Right cardiac atrium (tissue), 5 donors: ENCODE data around the gene GRIN3B. TPM values are rescaled to one million over a fixed set of nuclear protein-coding genes. Genes with fewer than 3 reads are reported as not detected.

Experiments
- ATAC-seq, 2 donors: fragments of 200-7000 bp; cut with Tn5 transposase; one replicate each; pipeline versions ENCODE4 v1.8.0 to v1.9.1; 2020; ENCODE audit warnings: moderate library complexity in 2 of 2, mild to moderate bottlenecking in 1 of 2
- DNase-seq, 3 donors: peaks; one replicate each; pipeline ENCODE4 v3.0.0-alpha.2; 2020
- H3K27ac ChIP-seq: one replicate; pipeline ENCODE4 v1.5.1; 2013; ENCODE audit warnings: mild to moderate bottlenecking, low read length, control low read depth, moderate library complexity
- H3K27me3 ChIP-seq: one replicate; pipeline ENCODE4 v1.6.1; 2013; ENCODE audit not compliant: control insufficient read depth, insufficient read depth
- H3K4me1 ChIP-seq: one replicate; pipeline ENCODE4 v1.6.1; 2013; ENCODE audit warnings: low read length; ENCODE audit not compliant: control insufficient read depth, insufficient read depth
- H3K4me3 ChIP-seq: one replicate; pipeline ENCODE4 v1.5.1; 2013; ENCODE audit warnings: low read length, control low read depth
- H3K9me3 ChIP-seq: one replicate; pipeline ENCODE4 v1.6.1; 2013; ENCODE audit warnings: low read length; ENCODE audit not compliant: control insufficient read depth
- WGBS: extraction: QIAGEN DNeasy Blood & Tissue Kit; methylation state at CpG from one replicate; pipeline ENCODE4 v1.1.7; 2013; 5-methylcytosine and 5-hydroxymethylcytosine counted together
- intact Hi-C, 4 donors: fragments of 100-400 bp; cut with DNase I; formaldehyde crosslinking; loops; one replicate each; pipeline versions ENCODE4 v1.11.0 to v1.14.0; 2022 to 2023
- polyA plus RNA-seq: library from polyadenylated mRNA; stranded (reverse); fragments of 200-250 nt; gene quantifications from one replicate; pipeline ENCODE4 v1.2.3, GENCODE V29; 2013
- total RNA-seq, 4 donors: library from RNA; stranded (reverse); fragmentation: NEBNext Ultra II Directional; extraction: Animal tissue kit (Norgen Biotek cat#: 25700); gene quantifications; one replicate each; pipeline ENCODE4 v1.2.1, GENCODE V29; 2021
- donor health status: healthy with polysubstance abuse.
- donor health status: DM: no; HTN: yes; CAD: no.
- donor health status: DM: no; HTN: no; CAD: no.
- donor health status: DM: no; HTN: yes; CAD: no; lungs with severe emphysema.
- donor health status: DM: yes; HTN: yes; CAD: no.

GRIN3B gene
- total and polyA plus RNA-seq, 5 donors: 0.06 TPM; not detected in 4

DNA sequence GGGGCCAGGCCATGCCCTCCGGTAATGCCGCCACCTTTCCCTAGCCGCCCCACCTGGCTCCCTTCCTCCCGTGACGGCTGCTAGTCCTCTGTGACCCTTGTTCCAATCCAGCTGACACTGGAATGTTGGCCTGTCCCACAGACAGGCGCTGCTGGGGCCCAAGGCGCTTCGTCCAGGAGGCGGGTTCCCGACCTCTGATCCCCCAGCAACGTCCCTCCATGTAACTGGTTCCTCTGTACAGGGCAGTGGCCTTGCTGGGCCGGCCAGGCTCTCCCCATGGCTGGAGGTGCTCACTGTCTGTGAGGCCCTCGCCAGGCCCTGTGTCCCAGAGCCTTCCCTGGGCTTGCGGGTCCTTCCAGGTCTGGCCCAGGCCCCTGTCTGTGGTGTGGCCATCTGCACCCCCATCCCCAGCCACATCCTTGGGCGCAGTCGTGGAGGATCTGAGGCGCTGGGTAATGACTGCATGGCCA lies 6.8 kb upstream of the GRIN3B start:
- ATAC-seq (no peak), DNase-seq (peak in 1 of 3 donors; percentile 29)
- no peaks in the 10 kb centered on the region for H3K9me3 ChIP-seq
- intact Hi-C loops: no loop called here
- H3K27ac ChIP-seq: no peak overlapping the region
- no peak overlapping the region for H3K4me3 ChIP-seq
- WGBS: 88% methylated on average over 17 of the region's 17 CpGs
- H3K27me3 ChIP-seq: no peaks in the 10 kb centered on the region
- no peaks in the 10 kb centered on the region for H3K4me1 ChIP-seq

DNA sequence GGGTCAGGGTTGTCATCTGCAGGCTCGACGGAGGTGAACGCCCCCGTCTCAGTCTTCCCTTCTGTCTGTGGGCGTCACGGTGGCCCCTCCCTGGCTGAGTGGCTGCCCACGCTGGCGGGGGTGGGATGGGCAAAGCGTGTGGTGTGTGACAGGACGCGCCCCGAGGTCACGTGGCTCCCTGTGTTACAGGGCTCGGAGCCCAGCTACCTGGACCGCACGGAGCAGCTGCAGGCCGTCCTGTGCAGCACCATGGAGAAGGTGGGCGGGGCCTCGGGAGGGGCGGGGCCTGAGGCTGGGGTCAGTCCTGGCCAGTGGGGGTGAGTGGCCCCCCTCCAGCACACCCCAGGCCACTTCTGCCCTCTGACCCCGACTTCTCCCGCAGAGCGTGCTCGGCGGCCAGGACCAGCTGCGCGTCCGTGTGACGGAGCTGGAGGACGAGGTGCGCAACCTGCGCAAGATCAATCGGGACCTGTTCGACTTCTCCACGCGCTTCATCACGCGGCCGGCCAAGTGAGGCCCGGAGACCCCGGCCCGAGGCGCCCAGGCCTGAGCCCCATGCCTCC lies 6.3 kb upstream of the GRIN3B start:
- Histone ChIP-seq H3K4me1 (no peaks in the 10 kb centered on the region), H3K27ac (no peak overlapping the region), H3K27me3 (no peaks in the 10 kb centered on the region), H3K9me3 (no peaks in the 10 kb centered on the region), H3K4me3 (no peak overlapping the region)
- 90% methylated on average over 43 of the region's 43 CpGs for WGBS
- peak in 2 of 3 donors; percentile 58 to 61 for DNase-seq
- intact Hi-C loops: no loop called here
- no peak for ATAC-seq

DNA sequence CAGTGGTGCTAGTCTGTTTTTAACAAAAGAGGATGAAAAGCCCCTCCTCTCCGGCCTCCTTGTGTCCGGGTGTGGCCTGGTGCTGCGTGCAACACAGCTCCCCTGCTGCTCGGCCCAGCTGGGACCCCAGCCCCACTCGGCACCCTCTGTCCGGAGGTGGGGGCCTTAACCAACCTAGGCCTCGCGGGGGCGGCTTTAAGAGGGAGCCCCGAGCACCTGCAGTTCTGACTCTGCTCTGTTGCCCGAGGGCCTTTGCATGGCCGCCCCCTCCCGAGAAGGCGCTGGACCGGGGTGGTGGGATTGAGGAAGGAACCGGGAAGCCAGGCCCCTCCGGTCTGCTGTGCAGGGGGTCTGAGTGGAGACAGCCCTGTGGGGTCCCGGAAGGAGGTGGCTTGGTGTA lies 5.7 kb upstream of the GRIN3B start:
- no peaks in the 10 kb centered on the region for H3K27me3 ChIP-seq
- 95% methylated on average over 18 of the region's 18 CpGs for WGBS
- no peaks in the 10 kb centered on the region for H3K4me1 ChIP-seq

DNA sequence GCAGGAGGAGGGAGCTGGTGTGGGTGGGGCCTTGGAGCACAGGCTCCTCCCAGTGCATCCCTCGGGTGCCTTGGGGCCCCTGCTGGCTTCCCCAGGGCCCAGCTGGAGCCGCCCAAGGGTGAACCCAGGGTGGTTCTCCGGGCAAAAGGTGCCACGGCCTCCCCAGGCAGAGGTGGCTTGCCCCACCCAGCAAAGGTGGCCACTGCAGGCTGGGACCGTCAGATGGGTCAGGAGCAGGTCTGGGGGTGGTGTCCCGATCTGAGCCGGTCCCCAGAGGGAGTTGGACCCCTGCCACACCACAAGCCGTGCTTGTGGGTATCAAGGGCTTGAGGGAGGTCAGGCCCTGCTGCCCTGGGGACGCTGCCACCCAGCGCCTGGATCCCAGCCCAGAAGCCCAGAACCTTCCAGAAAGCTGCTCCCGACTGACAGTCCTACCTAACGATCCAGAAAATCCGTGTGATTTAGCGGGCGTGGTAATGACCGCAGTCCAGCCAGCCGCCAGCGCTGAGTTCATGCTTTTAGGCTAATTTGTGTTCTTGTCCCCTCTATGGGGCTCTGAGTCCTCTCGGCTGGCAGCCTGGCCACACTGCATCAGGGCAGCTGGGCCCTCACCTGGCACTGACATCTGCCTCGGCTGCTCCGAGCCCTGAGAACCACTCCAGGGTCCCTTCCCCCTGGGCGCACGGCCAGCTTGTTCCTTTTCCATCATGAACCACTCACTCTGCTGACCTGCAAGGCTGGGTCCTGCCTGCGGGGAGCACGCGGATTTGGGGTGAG lies 5.0 kb upstream of the GRIN3B start:
- DNase-seq (peak in 2 of 3 donors; percentile 35 to 59), ATAC-seq (no peak)
- Histone ChIP-seq H3K4me3 (no peak overlapping the region), H3K9me3 (no peaks in the 10 kb centered on the region), H3K4me1 (no peaks in the 10 kb centered on the region), H3K27ac (no peak overlapping the region), H3K27me3 (no peaks in the 10 kb centered on the region)
- WGBS: 76% methylated on average over 26 of the region's 26 CpGs
- intact Hi-C loops: no loop called here

More for the DNA sequence above, 5.7 kb upstream of the GRIN3B start:
- no peaks in the 10 kb centered on the region for H3K9me3 ChIP-seq
- intact Hi-C loops: no loop called here
- H3K27ac ChIP-seq: no peak overlapping the region
- peak in 2 of 3 donors; percentile 43 to 53 for DNase-seq
- ATAC-seq: no peak
- no peak overlapping the region for H3K4me3 ChIP-seq

DNA sequence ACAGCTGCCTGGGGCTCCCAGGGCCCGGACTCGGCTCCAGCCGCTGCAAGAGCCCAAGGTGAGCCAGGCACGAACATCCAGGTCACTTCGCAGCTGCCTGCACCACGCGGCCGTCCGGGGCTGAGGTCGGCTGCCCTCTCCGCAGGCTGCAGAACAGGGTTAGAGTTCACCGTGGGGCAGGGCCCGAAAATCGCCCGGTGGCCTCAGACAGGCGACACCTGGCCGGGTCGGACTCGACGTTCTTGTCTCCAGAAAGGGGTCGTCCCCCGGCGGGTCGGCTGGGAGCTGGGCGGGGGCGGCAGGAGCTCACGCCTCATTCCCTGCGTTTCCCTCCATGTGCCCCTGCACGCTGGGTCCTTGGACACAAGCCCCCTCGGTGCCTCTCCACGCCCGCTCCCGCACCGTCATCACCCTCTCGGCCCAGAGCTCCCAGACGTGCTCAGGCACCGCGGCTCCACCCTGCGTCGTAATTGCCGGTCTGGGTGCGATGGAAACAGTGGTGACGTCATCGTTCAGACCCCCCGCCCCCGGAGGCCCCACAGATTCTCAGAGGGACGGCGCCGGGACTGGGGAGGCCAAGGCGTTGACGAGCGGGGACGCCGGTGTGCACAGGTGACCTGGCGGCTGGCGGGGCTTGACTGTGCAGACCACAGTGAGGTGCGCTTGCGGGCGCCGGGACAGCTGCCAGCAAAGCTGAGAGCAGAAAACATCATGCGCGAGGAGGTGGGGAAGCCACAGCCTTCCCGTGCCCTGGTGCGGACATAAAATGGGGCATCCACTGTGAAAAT lies 4.0 kb upstream of the GRIN3B start:
- Histone ChIP-seq H3K9me3 (no peaks in the 10 kb centered on the region), H3K27ac (no peak overlapping the region), H3K4me1 (no peaks in the 10 kb centered on the region), H3K4me3 (no peak overlapping the region), H3K27me3 (no peaks in the 10 kb centered on the region)
- WGBS: 12% methylated on average over 64 of the region's 64 CpGs
- ATAC-seq (no peak), DNase-seq (peak in 2 of 3 donors; percentile 65 to 72)
- intact Hi-C loops: no loop called here

DNA sequence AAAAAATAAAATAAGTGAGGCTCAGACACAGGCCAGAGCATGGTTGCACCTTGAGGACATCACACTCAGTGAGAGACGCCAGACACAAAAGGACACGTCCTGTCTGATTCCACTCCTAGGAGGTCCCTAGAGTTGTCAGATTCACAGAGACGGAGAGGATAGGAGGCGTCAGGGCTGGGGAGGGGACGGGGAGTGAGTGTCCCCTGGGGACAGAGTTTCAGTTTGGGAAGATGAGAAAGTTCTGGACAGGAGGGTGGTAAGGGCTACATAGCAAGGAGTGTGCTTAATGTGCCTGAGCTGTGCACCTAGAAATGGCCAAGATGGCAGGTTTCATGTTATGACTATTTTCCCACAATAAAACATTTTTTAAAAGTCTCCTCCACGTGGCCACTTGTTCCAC lies 2.2 kb upstream of the GRIN3B start:
- DNase-seq (no peak), ATAC-seq (no peak)
- Histone ChIP-seq H3K27me3 (no peaks in the 10 kb centered on the region), H3K4me3 (no peak overlapping the region), H3K27ac (no peak overlapping the region), H3K9me3 (no peaks in the 10 kb centered on the region), H3K4me1 (no peaks in the 10 kb centered on the region)
- 25% methylated on average over 6 of the region's 6 CpGs for WGBS
- intact Hi-C loops: no loop called here

DNA sequence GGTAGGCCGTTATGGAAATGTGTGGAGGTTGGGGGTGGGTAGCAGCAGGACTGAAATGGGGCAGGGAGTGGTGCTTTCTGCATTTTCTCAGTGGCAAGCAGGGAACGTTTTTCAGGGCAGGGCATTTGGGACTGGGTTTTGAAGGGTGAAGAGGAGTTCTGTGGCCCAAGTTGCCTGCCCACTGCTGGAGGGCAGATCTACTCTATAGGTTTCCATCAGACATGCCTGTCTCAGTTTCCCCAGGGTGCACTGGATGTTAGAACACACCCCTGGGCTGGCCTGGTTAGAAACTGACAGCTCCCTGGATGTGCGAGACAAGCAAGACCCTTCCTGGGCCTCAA lies 870 bp upstream of the GRIN3B start:
- H3K27me3 ChIP-seq: no peaks in the 10 kb centered on the region
- no peaks in the 10 kb centered on the region for H3K4me1 ChIP-seq
- H3K27ac ChIP-seq: no peak overlapping the region
- DNase-seq (no peak), ATAC-seq (no peak)
- no peaks in the 10 kb centered on the region for H3K9me3 ChIP-seq
- intact Hi-C loops: no loop called here
- 67% methylated on average over 3 of the region's 3 CpGs for WGBS
- H3K4me3 ChIP-seq: no peak overlapping the region

DNA sequence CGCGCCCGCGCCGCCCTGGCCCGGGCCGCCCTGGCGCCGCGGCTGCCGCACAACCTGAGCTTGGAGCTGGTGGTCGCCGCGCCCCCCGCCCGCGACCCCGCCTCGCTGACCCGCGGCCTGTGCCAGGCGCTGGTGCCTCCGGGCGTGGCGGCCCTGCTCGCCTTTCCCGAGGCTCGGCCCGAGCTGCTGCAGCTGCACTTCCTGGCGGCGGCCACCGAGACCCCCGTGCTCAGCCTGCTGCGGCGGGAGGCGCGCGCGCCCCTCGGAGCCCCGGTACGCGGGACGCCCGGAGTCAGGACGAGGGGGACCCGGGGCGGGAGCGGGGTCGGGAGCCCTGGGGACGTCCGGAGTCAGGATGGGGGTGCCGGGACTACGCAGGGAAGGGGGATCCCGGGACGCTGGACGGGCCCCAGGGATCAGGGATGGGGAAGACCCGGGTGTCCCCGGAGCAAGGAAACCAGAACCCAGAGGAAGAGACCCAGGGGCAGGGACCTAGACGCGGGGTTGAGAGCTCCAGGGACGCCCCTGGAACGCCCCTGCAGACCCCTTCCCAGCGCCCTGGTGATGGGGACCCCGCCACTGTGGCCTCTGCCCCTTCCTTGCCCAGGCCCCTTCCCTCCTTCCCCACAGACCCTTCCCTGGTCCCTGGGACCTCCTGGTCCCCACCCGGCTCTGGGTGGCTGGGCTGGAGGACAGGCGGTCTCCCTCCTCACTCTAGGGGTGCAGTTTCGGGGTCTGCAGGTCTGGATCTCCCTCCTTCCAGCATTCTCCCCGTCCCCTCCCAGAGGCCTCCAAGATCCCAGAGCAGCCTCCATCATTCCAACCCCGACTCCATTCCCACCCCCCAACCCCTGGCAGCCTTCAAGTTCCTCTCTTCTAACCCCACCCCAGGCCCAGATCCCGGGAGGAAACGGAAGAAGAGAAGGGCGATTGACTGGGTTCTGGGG lies 645 bp downstream of the GRIN3B start:
- Histone ChIP-seq H3K27me3 (no peaks in the 10 kb centered on the region), H3K9me3 (no peaks in the 10 kb centered on the region), H3K4me1 (no peaks in the 10 kb centered on the region), H3K27ac (no peak overlapping the region), H3K4me3 (peak overlapping the region; percentile 11)
- DNase-seq (peak in 2 of 3 donors; percentile 51 to 53), ATAC-seq (no peak)
- intact Hi-C loops: no loop called here
- 4% methylated on average over 73 of the region's 73 CpGs for WGBS

DNA sequence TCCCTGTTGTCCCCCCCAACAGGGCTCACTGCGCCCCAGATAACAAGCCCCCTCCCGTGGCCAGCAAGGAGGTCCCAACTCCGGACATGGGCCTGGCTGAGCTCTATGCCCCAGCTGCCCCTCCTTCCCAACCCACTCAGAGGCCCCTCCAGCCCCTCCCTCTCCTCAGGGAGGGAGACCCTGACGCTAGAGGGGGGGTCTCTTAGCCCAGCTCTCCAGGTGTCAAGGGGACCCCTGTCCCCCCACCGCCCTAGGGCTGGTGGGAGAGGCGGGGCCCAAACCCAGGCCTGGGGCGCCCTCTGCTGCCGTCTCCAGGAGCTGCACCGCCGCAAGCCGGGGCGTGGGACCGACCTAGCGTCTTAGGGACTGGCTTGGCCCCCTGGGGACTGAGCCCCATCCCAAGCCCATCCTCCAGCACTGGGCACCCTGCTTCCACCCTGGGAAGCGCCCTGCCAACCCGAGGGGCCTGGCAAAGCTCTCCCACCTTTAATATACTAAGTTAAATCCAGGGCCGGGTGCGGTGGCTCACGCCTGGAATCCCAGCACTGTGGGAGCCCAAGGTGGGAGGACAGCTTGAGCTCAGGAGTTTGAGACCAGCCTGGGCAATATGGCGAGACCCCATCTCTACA lies 1.4 kb downstream of the GRIN3B start:
- Histone ChIP-seq H3K4me3 (no peak overlapping the region), H3K27ac (no peak overlapping the region), H3K9me3 (no peaks in the 10 kb centered on the region), H3K27me3 (no peaks in the 10 kb centered on the region), H3K4me1 (no peaks in the 10 kb centered on the region)
- peak; percentile 56 to 83 (median 82) for DNase-seq
- 10% methylated on average over 20 of the region's 20 CpGs for WGBS
- intact Hi-C loops: no loop called here
- ATAC-seq: peak; percentile 48 to 66

DNA sequence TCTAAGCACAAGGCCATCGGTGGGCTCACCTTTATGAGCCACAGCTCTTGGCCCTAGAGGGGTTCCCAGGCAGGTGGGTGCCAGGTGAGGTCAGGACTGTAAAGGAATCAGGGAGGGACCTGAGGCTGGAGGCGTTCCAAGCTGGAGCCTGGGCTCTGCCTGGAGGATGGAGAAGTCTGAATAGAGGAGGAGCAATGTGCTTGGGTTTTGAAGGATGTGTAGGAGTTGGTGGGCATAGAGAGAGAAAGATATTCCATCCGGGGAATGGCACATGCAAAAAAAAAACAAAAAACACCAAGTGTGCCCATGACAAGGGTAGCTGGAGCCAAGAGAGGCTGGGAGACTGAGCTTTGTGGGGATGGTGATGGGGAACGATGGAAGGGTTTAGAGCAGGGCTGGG lies 2.4 kb downstream of the GRIN3B start:
- DNase-seq (no peak), ATAC-seq (no peak)
- H3K4me3 ChIP-seq: no peak overlapping the region
- H3K27ac ChIP-seq: no peak overlapping the region
- 81% methylated on average over 4 of the region's 4 CpGs for WGBS
- H3K27me3 ChIP-seq: no peaks in the 10 kb centered on the region
- intact Hi-C loops: no loop called here
- no peaks in the 10 kb centered on the region for H3K4me1 ChIP-seq
- H3K9me3 ChIP-seq: no peaks in the 10 kb centered on the region
